ENCODE measurements around the gene SPATA18.

DNA sequence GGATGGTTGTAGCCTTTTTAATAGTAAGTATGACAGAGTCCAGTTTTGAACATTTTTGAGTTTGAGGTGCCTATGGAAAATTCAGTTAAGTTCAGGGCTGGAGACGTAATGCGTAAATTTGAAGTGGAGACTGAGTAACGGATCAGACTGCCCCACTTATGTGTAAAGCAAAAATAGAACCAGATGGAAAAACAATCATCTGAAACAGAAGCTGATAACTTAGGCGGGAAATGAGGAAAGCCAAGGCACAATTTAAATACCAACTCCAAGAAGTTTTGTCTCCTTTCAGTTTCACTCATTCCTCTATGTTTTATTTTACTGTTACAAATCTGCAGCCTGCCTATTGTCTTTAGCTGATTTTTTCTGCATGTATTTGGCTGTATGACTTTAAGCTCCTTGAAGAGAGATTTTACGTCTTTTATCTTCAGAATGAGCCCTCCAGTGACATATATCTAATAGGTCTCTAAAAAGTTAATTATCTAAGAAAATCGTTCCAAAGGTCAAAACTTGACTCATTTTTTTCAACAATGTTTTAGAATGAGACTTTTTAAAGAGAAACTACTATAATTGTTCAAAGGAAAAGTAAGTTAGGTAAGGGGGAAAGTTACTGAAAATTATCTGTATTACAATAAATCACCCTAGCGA lies 14.1 kb upstream of the SPATA18 start:
- TF ChIP-seq, protein P1, sequence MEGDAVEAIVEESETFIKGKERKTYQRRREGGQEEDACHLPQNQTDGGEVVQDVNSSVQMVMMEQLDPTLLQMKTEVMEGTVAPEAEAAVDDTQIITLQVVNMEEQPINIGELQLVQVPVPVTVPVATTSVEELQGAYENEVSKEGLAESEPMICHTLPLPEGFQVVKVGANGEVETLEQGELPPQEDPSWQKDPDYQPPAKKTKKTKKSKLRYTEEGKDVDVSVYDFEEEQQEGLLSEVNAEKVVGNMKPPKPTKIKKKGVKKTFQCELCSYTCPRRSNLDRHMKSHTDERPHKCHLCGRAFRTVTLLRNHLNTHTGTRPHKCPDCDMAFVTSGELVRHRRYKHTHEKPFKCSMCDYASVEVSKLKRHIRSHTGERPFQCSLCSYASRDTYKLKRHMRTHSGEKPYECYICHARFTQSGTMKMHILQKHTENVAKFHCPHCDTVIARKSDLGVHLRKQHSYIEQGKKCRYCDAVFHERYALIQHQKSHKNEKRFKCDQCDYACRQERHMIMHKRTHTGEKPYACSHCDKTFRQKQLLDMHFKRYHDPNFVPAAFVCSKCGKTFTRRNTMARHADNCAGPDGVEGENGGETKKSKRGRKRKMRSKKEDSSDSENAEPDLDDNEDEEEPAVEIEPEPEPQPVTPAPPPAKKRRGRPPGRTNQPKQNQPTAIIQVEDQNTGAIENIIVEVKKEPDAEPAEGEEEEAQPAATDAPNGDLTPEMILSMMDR (IDR thresholded peaks at IDR 0.05; ENCODE audit: low read depth, low read length) = no peak
- TF ChIP-seq EZH2phosphoT487 (IDR thresholded peaks at IDR 0.05; ENCODE audit: low read depth) = no peak
